NCI-H510A (cell line): Measurements from ENCODE around the gene SH2D3C.

Experiments used
- DNase-seq: peaks from one replicate; lab custom pipeline; 2025; lab: John Stamatoyannopoulos, UW

SH2D3C gene

GRCh38 chr9:127778280-127779135, at the start of gene SH2D3C:
TSS of gene SH2D3C (minus strand) at chr9:127778666. CDS start at chr9:127778627, 39 bp downstream.
- no peak for DNase-seq

- DNase-seq: no peak
Measured at GRCh38 chr9:127826253-127826913, 47.9 kb upstream of the SH2D3C start.

GRCh38 chr9:127825319-127826051, 47.0 kb upstream of the SH2D3C start:
- DNase-seq: no peak

- no peak for DNase-seq
Measured at GRCh38 chr9:127822108-127822507, 43.6 kb upstream of the SH2D3C start.

GRCh38 chr9:127818574-127818973, 40.1 kb upstream of the SH2D3C start:
- no peak for DNase-seq

GRCh38 chr9:127817881-127818434, 39.5 kb upstream of the SH2D3C start:
- no peak for DNase-seq

- DNase-seq: no peak
Measured at GRCh38 chr9:127816728-127817127, 38.3 kb upstream of the SH2D3C start.

- no peak for DNase-seq
Measured at GRCh38 chr9:127816362-127816725, 37.9 kb upstream of the SH2D3C start.

- no peak for DNase-seq
Measured at GRCh38 chr9:127815512-127816361, 37.3 kb upstream of the SH2D3C start.

GRCh38 chr9:127814619-127815511, 36.4 kb upstream of the SH2D3C start:
- DNase-seq: no peak

GRCh38 chr9:127813686-127814226, 35.3 kb upstream of the SH2D3C start:
- DNase-seq: no peak

GRCh38 chr9:127812936-127813675, 34.6 kb upstream of the SH2D3C start:
- no peak for DNase-seq

GRCh38 chr9:127812011-127812410, 33.5 kb upstream of the SH2D3C start:
- DNase-seq: no peak

GRCh38 chr9:127810378-127811187, 32.1 kb upstream of the SH2D3C start:
- DNase-seq: no peak

- no peak for DNase-seq
Measured at GRCh38 chr9:127809540-127810377, 31.3 kb upstream of the SH2D3C start.

- DNase-seq: no peak
Measured at GRCh38 chr9:127809002-127809539, 30.6 kb upstream of the SH2D3C start.

GRCh38 chr9:127808347-127809001, 30.0 kb upstream of the SH2D3C start:
- no peak for DNase-seq
